ENCODE data around the gene EFNA4. TPM values are rescaled to one million over a fixed set of nuclear protein-coding genes. Genes with fewer than 3 reads are reported as not detected.

The EFNA4 gene
- total RNA-seq, 1 experiment from 2014 or later, result 22.7 TPM

DNA sequence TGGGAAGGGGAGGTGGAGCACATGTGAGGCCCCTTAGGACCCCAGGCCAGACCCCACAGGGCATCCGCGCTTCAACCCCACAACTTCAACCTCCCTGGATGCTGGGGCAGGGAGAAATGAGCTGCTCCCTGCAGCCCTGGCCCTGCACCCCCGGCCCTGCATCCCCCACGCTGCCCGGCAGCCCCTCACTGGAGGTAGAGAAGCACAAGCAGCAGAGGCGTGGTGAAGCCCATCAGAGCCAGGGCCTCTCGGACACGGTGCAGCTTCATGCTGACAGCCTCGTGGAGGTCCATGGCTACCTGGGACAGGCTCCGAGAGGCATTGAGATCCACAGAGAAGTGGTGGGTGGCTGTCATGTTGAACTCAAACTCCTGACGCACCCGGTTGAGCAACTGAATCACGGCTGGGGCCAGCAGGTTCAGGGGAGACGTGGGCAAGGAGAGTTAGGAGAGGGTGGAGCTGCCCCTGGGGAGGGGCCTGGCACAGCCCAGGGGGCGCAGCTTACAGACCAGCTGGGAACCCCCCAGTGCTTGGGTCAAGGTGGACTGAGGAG, 33.2 kb upstream of the EFNA4 start:
- H3K4me3 Mint-ChIP-seq, result no peak overlapping the region
- H3K27me3 Mint-ChIP-seq (ENCODE audit: low read depth), result peaks cover 3% of the 10 kb centered on the region; the same call in 1 of the 2 replicates
- CTCF ChIA-PET, result interaction anchor here (0.5 to 2.1 kb wide), 5 partner anchors 13 to 68 kb away, joined by 3 to 5 read pairs (median 4); no protein-coding TSS in a partner anchor
- DNase-seq (ENCODE audit: low spot score) (no peak), ATAC-seq (no peak)
- H3K4me1 Mint-ChIP-seq, result no peaks in the 10 kb centered on the region
- no peaks in the 10 kb centered on the region for H3K9me3 Mint-ChIP-seq
- no peaks in the 10 kb centered on the region for H3K36me3 Mint-ChIP-seq
- TF ChIP-seq, protein P1, sequence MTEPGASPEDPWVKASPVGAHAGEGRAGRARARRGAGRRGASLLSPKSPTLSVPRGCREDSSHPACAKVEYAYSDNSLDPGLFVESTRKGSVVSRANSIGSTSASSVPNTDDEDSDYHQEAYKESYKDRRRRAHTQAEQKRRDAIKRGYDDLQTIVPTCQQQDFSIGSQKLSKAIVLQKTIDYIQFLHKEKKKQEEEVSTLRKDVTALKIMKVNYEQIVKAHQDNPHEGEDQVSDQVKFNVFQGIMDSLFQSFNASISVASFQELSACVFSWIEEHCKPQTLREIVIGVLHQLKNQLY (CRISPR knock-in tag; IDR thresholded peaks at IDR 0.05), result no peak
- TF ChIP-seq, protein P2, sequence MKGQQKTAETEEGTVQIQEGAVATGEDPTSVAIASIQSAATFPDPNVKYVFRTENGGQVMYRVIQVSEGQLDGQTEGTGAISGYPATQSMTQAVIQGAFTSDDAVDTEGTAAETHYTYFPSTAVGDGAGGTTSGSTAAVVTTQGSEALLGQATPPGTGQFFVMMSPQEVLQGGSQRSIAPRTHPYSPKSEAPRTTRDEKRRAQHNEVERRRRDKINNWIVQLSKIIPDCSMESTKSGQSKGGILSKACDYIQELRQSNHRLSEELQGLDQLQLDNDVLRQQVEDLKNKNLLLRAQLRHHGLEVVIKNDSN (CRISPR knock-in tag; IDR thresholded peaks at IDR 0.05), result no peak
- TF ChIP-seq, protein P3, sequence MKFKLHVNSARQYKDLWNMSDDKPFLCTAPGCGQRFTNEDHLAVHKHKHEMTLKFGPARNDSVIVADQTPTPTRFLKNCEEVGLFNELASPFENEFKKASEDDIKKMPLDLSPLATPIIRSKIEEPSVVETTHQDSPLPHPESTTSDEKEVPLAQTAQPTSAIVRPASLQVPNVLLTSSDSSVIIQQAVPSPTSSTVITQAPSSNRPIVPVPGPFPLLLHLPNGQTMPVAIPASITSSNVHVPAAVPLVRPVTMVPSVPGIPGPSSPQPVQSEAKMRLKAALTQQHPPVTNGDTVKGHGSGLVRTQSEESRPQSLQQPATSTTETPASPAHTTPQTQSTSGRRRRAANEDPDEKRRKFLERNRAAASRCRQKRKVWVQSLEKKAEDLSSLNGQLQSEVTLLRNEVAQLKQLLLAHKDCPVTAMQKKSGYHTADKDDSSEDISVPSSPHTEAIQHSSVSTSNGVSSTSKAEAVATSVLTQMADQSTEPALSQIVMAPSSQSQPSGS (CRISPR knock-in tag; IDR thresholded peaks at IDR 0.05; ENCODE audit: borderline replicate concordance, low read depth), result no peak
- TF ChIP-seq SMAD4 (CRISPR knock-in tag; IDR thresholded peaks at IDR 0.05), result no peak
- no peak overlapping the region for H3K27ac Mint-ChIP-seq
- POLR2A ChIA-PET, result no interaction called here

DNA sequence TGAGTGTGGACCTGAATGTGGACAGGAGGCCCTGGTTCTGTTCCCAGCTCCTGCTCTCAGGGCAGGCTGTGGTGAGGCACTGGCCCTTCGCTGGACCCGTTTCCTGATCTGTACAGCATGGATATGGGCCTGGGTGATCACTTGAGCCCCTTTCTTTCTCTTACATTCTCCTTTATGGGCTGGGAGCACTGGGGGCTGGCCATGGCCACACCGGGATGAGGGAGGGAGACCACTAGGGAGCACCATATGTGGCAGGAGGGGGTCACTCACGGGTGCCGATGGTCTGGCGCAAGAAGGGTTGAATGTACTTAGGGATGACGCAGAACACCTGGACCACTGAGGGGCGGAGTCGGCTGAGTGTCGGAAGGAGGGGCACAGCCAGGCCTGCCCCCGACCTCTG, 32.6 kb upstream of the EFNA4 start:
- CTCF ChIA-PET, result interaction anchor here (0.5 to 4.0 kb wide), 5 partner anchors 13 to 67 kb away, joined by 3 to 15 read pairs (median 5); no protein-coding TSS in a partner anchor
- H3K36me3 Mint-ChIP-seq, result no peaks in the 10 kb centered on the region
- H3K27me3 Mint-ChIP-seq (ENCODE audit: low read depth), result peaks cover 3% of the 10 kb centered on the region; the same call in 1 of the 2 replicates
- no peak overlapping the region for H3K27ac Mint-ChIP-seq
- DNase-seq (ENCODE audit: low spot score) (no peak), ATAC-seq (no peak; the same call in 1 of the 2 replicates)
- TF ChIP-seq ZNF416 (CRISPR knock-in tag; IDR thresholded peaks at IDR 0.05), result no peak
- TF ChIP-seq NR3C1 (CRISPR knock-in tag; conservative IDR thresholded peaks at IDR 0.05; ENCODE audit: low read depth), result no peak
- no peak for TF ChIP-seq GABPB1 (CRISPR knock-in tag; IDR thresholded peaks at IDR 0.05)
- no peak for TF ChIP-seq ZNF423 (CRISPR knock-in tag; IDR thresholded peaks at IDR 0.05)
- TF ChIP-seq, protein P2 (CRISPR knock-in tag; IDR thresholded peaks at IDR 0.05), result no peak
- TF ChIP-seq, protein P4, sequence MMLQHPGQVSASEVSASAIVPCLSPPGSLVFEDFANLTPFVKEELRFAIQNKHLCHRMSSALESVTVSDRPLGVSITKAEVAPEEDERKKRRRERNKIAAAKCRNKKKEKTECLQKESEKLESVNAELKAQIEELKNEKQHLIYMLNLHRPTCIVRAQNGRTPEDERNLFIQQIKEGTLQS (CRISPR knock-in tag; conservative IDR thresholded peaks at IDR 0.05), result no peak
- no peak for TF ChIP-seq ZNF396 (CRISPR knock-in tag; IDR thresholded peaks at IDR 0.05; ENCODE audit: borderline replicate concordance)
- TF ChIP-seq CREM (CRISPR knock-in tag; IDR thresholded peaks at IDR 0.05), result no peak
- TF ChIP-seq NFE2L1 (CRISPR knock-in tag; IDR thresholded peaks at IDR 0.05), result no peak
- TF ChIP-seq, protein P5, sequence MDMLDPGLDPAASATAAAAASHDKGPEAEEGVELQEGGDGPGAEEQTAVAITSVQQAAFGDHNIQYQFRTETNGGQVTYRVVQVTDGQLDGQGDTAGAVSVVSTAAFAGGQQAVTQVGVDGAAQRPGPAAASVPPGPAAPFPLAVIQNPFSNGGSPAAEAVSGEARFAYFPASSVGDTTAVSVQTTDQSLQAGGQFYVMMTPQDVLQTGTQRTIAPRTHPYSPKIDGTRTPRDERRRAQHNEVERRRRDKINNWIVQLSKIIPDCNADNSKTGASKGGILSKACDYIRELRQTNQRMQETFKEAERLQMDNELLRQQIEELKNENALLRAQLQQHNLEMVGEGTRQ (CRISPR knock-in tag; IDR thresholded peaks at IDR 0.05), result no peak
- TF ChIP-seq, protein P6, sequence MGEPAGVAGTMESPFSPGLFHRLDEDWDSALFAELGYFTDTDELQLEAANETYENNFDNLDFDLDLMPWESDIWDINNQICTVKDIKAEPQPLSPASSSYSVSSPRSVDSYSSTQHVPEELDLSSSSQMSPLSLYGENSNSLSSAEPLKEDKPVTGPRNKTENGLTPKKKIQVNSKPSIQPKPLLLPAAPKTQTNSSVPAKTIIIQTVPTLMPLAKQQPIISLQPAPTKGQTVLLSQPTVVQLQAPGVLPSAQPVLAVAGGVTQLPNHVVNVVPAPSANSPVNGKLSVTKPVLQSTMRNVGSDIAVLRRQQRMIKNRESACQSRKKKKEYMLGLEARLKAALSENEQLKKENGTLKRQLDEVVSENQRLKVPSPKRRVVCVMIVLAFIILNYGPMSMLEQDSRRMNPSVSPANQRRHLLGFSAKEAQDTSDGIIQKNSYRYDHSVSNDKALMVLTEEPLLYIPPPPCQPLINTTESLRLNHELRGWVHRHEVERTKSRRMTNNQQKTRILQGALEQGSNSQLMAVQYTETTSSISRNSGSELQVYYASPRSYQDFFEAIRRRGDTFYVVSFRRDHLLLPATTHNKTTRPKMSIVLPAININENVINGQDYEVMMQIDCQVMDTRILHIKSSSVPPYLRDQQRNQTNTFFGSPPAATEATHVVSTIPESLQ (CRISPR knock-in tag; IDR thresholded peaks at IDR 0.05), result no peak
- TF ChIP-seq, protein P3 (CRISPR knock-in tag; IDR thresholded peaks at IDR 0.05; ENCODE audit: borderline replicate concordance, low read depth), result no peak
- TF ChIP-seq, protein P7, sequence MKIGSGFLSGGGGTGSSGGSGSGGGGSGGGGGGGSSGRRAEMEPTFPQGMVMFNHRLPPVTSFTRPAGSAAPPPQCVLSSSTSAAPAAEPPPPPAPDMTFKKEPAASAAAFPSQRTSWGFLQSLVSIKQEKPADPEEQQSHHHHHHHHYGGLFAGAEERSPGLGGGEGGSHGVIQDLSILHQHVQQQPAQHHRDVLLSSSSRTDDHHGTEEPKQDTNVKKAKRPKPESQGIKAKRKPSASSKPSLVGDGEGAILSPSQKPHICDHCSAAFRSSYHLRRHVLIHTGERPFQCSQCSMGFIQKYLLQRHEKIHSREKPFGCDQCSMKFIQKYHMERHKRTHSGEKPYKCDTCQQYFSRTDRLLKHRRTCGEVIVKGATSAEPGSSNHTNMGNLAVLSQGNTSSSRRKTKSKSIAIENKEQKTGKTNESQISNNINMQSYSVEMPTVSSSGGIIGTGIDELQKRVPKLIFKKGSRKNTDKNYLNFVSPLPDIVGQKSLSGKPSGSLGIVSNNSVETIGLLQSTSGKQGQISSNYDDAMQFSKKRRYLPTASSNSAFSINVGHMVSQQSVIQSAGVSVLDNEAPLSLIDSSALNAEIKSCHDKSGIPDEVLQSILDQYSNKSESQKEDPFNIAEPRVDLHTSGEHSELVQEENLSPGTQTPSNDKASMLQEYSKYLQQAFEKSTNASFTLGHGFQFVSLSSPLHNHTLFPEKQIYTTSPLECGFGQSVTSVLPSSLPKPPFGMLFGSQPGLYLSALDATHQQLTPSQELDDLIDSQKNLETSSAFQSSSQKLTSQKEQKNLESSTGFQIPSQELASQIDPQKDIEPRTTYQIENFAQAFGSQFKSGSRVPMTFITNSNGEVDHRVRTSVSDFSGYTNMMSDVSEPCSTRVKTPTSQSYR (CRISPR knock-in tag; IDR thresholded peaks at IDR 0.05), result no peak
- no peaks in the 10 kb centered on the region for H3K4me1 Mint-ChIP-seq
- POLR2A ChIA-PET, result no interaction called here
- H3K4me3 Mint-ChIP-seq, result no peak overlapping the region
- no peaks in the 10 kb centered on the region for H3K9me3 Mint-ChIP-seq

Measured in WTC11 (cell line).